ENCODE results near the gene TMEM59L.

The TMEM59L gene

GRCh38 chr19:18635831-18636182 is 23.1 kb downstream of the TMEM59L start:
- no peak for TF ChIP-seq CTCF (IDR thresholded peaks at IDR 0.05; ENCODE audit: insufficient read depth, low read depth, low read length, missing control alignments)
- DNase-seq (ENCODE audit: low read depth): no peak
- no peak overlapping the region for H3K4me3 ChIP-seq (ENCODE audit: low read depth, low read length)

- DNase-seq (ENCODE audit: low read depth): peak; percentile 98
- H3K4me3 ChIP-seq (ENCODE audit: low read depth, low read length): peak overlapping the region; percentile 60
- no peak for TF ChIP-seq CTCF (IDR thresholded peaks at IDR 0.05; ENCODE audit: insufficient read depth, low read depth, low read length, missing control alignments)
These were observed 23.7 kb downstream of the TMEM59L start for GRCh38 chr19:18636183-18636968.

GRCh38 chr19:18636969-18637629 is 24.4 kb downstream of the TMEM59L start, which contains the start of gene KLHL26:
TSS of gene KLHL26 (plus strand) at chr19:18637028. CDS start at chr19:18637055, 27 bp downstream.
- no peak for TF ChIP-seq CTCF (IDR thresholded peaks at IDR 0.05; ENCODE audit: insufficient read depth, low read depth, low read length, missing control alignments)
- peak within 1 kb of the TSS; percentile 97 for H3K4me3 ChIP-seq (ENCODE audit: low read depth, low read length)
- no peak for DNase-seq (ENCODE audit: low read depth)

DNA sequence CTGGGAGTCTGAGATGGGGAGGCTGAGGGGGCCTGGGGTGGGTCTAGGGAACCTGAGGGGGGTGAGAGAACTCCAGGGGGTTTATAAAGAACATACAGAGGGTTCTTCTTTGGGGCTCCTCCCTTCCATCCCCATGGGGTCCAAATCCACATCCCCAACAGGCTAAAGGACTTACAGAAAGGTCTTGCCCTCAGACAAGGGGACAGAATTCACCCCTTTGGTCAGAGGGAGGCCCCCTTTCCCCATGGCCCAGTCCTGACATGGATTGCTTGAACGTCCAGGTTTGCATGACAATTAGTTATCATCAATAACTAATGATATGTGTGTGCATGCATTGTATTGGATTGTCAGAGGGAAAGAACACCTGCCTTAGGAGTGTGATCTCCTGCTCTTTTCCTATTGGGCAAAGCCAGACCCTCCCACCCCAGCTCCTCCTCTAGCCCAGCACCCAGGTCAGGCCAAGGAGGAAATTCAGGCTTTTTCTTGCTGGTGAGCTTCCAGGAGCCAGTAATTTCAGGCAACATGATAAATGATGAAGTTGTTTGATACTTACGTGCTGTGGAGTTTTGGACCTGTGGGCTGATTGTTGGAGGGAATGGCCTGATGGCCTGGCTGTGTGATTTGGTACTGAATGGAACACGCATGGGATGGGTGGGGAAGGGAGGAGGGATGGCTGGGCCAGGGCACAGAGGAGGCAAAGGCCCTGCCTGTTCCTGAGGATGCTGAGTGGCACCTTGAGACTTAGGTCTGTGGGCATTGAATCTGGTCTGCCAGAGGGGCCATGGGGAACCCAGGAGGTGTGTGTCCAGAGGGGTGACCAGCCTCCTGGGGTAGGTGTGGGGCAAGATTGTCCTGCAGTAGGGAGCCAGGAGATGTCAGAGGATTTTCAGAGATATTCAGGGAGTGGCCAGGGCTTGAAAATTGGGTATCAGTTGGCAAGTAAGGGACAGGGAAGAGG is 25.3 kb downstream of the TMEM59L start:
- H3K4me3 ChIP-seq (ENCODE audit: low read depth, low read length): peak overlapping the region; percentile 97
- no peak for TF ChIP-seq CTCF (IDR thresholded peaks at IDR 0.05; ENCODE audit: insufficient read depth, low read depth, low read length, missing control alignments)
- DNase-seq (ENCODE audit: low read depth): peak; percentile 28

GRCh38 chr19:18639706-18640243 is 27.1 kb downstream of the TMEM59L start:
- no peak for TF ChIP-seq CTCF (IDR thresholded peaks at IDR 0.05; ENCODE audit: insufficient read depth, low read depth, low read length, missing control alignments)
- no peak overlapping the region for H3K4me3 ChIP-seq (ENCODE audit: low read depth, low read length)
- no peak for DNase-seq (ENCODE audit: low read depth)
